Small intestine (tissue), 7 donors: ENCODE data around the gene VAPB. TPM values are rescaled to one million over a fixed set of nuclear protein-coding genes. Genes with fewer than 3 reads are reported as not detected.

ENCODE experiments used
- DNase-seq, 2 donors: peaks; one replicate each; pipeline versions ENCODE4 v3.0.0 to v3.0.0-alpha.2; 2013
- FAIRE-seq: peaks from 2 replicates; lab custom pipeline; 2012; peaks lifted over from hg19 to GRCh38; lab: Jason Lieb, UNC
- H3K27ac ChIP-seq, 3 donors: one replicate each; pipeline ENCODE4 v1.5.1; 2013; ENCODE audit warnings: low read length in 2 of 3, mild to moderate bottlenecking in 2 of 3, control low read depth in 1 of 3, inconsistent platforms in 1 of 3, low read depth in 1 of 3, moderate library complexity in 1 of 3
- H3K27me3 ChIP-seq, 3 donors: one replicate each; pipeline ENCODE4 v1.6.1; 2013; ENCODE audit warnings: low read length in 3 of 3, inconsistent platforms in 1 of 3; ENCODE audit not compliant: control insufficient read depth in 3 of 3, insufficient read depth in 3 of 3
- H3K36me3 ChIP-seq, 3 donors: one replicate each; pipeline ENCODE4 v1.6.1; 2013; ENCODE audit warnings: low read length in 3 of 3, inconsistent platforms in 1 of 3, low read depth in 1 of 3, mild to moderate bottlenecking in 1 of 3, moderate library complexity in 1 of 3; ENCODE audit not compliant: control insufficient read depth in 3 of 3, insufficient read depth in 2 of 3
- H3K4me1 ChIP-seq, 3 donors: one replicate each; pipeline ENCODE4 v1.6.1; 2013; ENCODE audit warnings: low read length in 2 of 3, inconsistent platforms in 1 of 3, low read depth in 1 of 3, mild to moderate bottlenecking in 1 of 3, moderate library complexity in 1 of 3; ENCODE audit not compliant: control insufficient read depth in 3 of 3, insufficient read depth in 2 of 3
- H3K4me3 ChIP-seq, 3 donors: one replicate each; pipeline ENCODE4 v1.5.1; 2013; ENCODE audit warnings: low read length in 3 of 3, control low read depth in 1 of 3, inconsistent platforms in 1 of 3, low read depth in 1 of 3, mild to moderate bottlenecking in 1 of 3, moderate library complexity in 1 of 3
- H3K9me3 ChIP-seq, 2 donors: one replicate each; pipeline ENCODE4 v1.6.1; 2013; ENCODE audit warnings: low read depth in 1 of 2, low read length in 1 of 2; ENCODE audit not compliant: control insufficient read depth in 2 of 2, insufficient read depth in 1 of 2
- whole genome bisulfite sequencing, 3 donors: extraction: QIAGEN DNeasy Blood & Tissue Kit; methylation state at CpG; one replicate each; pipeline ENCODE4 v1.1.7; 2013; 5-methylcytosine and 5-hydroxymethylcytosine counted together
- polyA plus RNA-seq, 4 donors: library from polyadenylated mRNA; stranded (reverse) in 3 of 4; unstranded in 1 of 4; fragments of 200-250 nt in 3 of 4; fragments of 120-200 nt in 1 of 4; gene quantifications; one replicate each; pipeline versions ENCODE4 v1.2.1 to v1.2.3, GENCODE V29; 2013
- donor health status: healthy with polysubstance abuse.
- donor health status: control.
- donor health status: control.
- donor health status: Bipolar disorder and iron deficiency.
- donor health status: healthy.

The VAPB gene
- polyA plus RNA-seq, 4 donors = 36.5 to 39.2 (median 37.8) TPM

GRCh38 chr20:58478141-58478805 is 89.2 kb downstream of the VAPB start:
- H3K9me3 ChIP-seq = peaks cover 0 to 18% of the 10 kb centered on the region in 2 donors
- no peaks in the 10 kb centered on the region for H3K27me3 ChIP-seq
- H3K4me3 ChIP-seq = no peak overlapping the region
- DNase-seq = no peak
- WGBS, 3 donors = 67 to 82% (median 78%) methylated on average over 3 of the region's 3 CpGs
- FAIRE-seq = no peak
- no peak overlapping the region for H3K27ac ChIP-seq
- no peaks in the 10 kb centered on the region for H3K4me1 ChIP-seq
- no peaks in the 10 kb centered on the region for H3K36me3 ChIP-seq

- Histone ChIP-seq H3K27me3 (no peaks in the 10 kb centered on the region), H3K9me3 (peaks cover 0 to 18% of the 10 kb centered on the region in 2 donors), H3K4me3 (no peak overlapping the region), H3K36me3 (no peaks in the 10 kb centered on the region), H3K4me1 (no peaks in the 10 kb centered on the region), H3K27ac (no peak overlapping the region)
- DNase-seq = no peak
- 62 to 72% (median 63%) methylated on average over 9 of the region's 9 CpGs for WGBS, 3 donors
- no peak for FAIRE-seq
Observed at GRCh38 chr20:58479726-58480440, 90.9 kb downstream of the VAPB start.

- H3K27me3 ChIP-seq = no peaks in the 10 kb centered on the region
- no peaks in the 10 kb centered on the region for H3K4me1 ChIP-seq
- no peaks in the 10 kb centered on the region for H3K36me3 ChIP-seq
- 53 to 66% (median 59%) methylated on average over 16 of the region's 16 CpGs for WGBS, 3 donors
- peaks cover 0 to 18% of the 10 kb centered on the region in 2 donors for H3K9me3 ChIP-seq
- H3K4me3 ChIP-seq = no peak overlapping the region
- H3K27ac ChIP-seq = no peak overlapping the region
- FAIRE-seq = no peak
- no peak for DNase-seq
Observed at GRCh38 chr20:58480551-58481336, 91.7 kb downstream of the VAPB start.

GRCh38 chr20:58481481-58482021 is 92.5 kb downstream of the VAPB start:
- WGBS, 3 donors = 8 to 23% (median 17%) methylated on average over 17 to 18 of the region's 18 CpGs
- Histone ChIP-seq H3K4me1 (no peaks in the 10 kb centered on the region), H3K9me3 (peaks cover 0 to 18% of the 10 kb centered on the region in 2 donors), H3K27me3 (no peaks in the 10 kb centered on the region), H3K4me3 (no peak overlapping the region), H3K36me3 (no peaks in the 10 kb centered on the region), H3K27ac (no peak overlapping the region)
- FAIRE-seq (no peak), DNase-seq (peak; percentile 50 to 71)

- no peak for DNase-seq
Observed at GRCh38 chr20:58482416-58482815, 93.4 kb downstream of the VAPB start.

GRCh38 chr20:58483051-58483450 is 94.0 kb downstream of the VAPB start:
- Histone ChIP-seq H3K9me3 (peaks cover 0 to 14% of the 10 kb centered on the region in 2 donors), H3K27ac (no peak overlapping the region), H3K36me3 (no peaks in the 10 kb centered on the region), H3K4me1 (no peaks in the 10 kb centered on the region), H3K4me3 (no peak overlapping the region), H3K27me3 (no peaks in the 10 kb centered on the region)
- DNase-seq = no peak
- 77 to 89% (median 84%) methylated on average over 5 of the region's 5 CpGs for WGBS, 3 donors
- FAIRE-seq = no peak

More at GRCh38 chr20:58482416-58482815, 93.4 kb downstream of the VAPB start:
- no peaks in the 10 kb centered on the region for H3K27me3 ChIP-seq
- H3K4me3 ChIP-seq = no peak overlapping the region
- WGBS, 3 donors = 74 to 76% (median 76%) methylated on average over 10 of the region's 10 CpGs
- no peaks in the 10 kb centered on the region for H3K4me1 ChIP-seq
- peaks cover 0 to 16% of the 10 kb centered on the region in 2 donors for H3K9me3 ChIP-seq
- H3K27ac ChIP-seq = no peak overlapping the region
- H3K36me3 ChIP-seq = no peaks in the 10 kb centered on the region
- no peak for FAIRE-seq

- H3K36me3 ChIP-seq = no peaks in the 10 kb centered on the region
- no peaks in the 10 kb centered on the region for H3K4me1 ChIP-seq
- no peaks in the 10 kb centered on the region for H3K27me3 ChIP-seq
- no peak overlapping the region for H3K4me3 ChIP-seq
- no peak for DNase-seq
- WGBS, 3 donors = 82 to 90% (median 89%) methylated on average over 6 of the region's 6 CpGs
- H3K27ac ChIP-seq = no peak overlapping the region
- H3K9me3 ChIP-seq = peaks cover 0 to 10% of the 10 kb centered on the region in 2 donors
- no peak for FAIRE-seq
Observed at GRCh38 chr20:58483470-58483869, 94.4 kb downstream of the VAPB start.

GRCh38 chr20:58485393-58485792 is 96.4 kb downstream of the VAPB start:
- Histone ChIP-seq H3K36me3 (no peaks in the 10 kb centered on the region), H3K4me1 (no peaks in the 10 kb centered on the region), H3K27ac (no peak overlapping the region), H3K4me3 (no peak overlapping the region), H3K27me3 (no peaks in the 10 kb centered on the region), H3K9me3 (peaks cover 0 to 5% of the 10 kb centered on the region in 2 donors)
- no peak for DNase-seq
- 66 to 91% (median 84%) methylated on average over 3 of the region's 3 CpGs for WGBS, 3 donors
- FAIRE-seq = no peak
